GM23248 (cell line): ENCODE data around the gene RAMP3.

Experiments
- EZH2 ChIP-seq: fragments of 200-600 bp; sonication (generic); IDR thresholded peaks from 2 replicates; pipeline ENCODE4 v1.6.1; 2018; ENCODE audit warnings: antibody characterized with exemption, mild to moderate bottlenecking; ENCODE audit not compliant: insufficient read depth, poor library complexity, severe bottlenecking
- EZH2phosphoT487 ChIP-seq: fragments of 200-600 bp; sonication (generic); IDR thresholded peaks from 2 replicates; pipeline ENCODE4 v1.6.1; 2018; ENCODE audit warnings: antibody characterized with exemption, moderate library complexity, mild to moderate bottlenecking, low read depth; ENCODE audit not compliant: insufficient read depth

DNA sequence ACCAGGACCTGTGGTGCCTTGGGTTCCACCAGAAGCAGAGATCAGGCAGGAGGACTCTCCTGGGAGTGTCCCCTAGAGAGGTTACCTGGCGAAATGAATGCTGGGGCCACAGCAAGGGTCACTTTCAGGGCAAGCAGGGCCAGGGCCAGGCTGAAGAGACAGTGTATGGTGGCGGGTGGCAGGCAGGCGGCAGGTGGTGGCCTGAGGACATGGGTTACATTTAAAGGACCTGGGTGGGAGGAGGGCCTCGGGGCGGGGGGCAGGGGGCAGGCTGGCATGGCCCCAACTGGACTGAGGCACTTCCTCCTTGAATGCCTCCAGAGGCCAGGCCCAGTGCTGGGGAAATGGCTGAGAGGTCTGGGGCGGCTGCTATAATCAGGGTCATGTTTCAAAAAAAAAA is 31.4 kb upstream of the RAMP3 start:
- TF ChIP-seq EZH2phosphoT487 (no peak), EZH2 (no peak)
